ENCODE results near the gene KPRP. TPM values are rescaled to one million over a fixed set of nuclear protein-coding genes. Genes with fewer than 3 reads are reported as not detected.

The KPRP gene
- polyA plus RNA-seq, 1 experiment: not detected

GRCh38 chr1:152758636-152759035 is 811 bp downstream of the KPRP start:
- no peak overlapping the region for H3K4me3 ChIP-seq (ENCODE audit: low read depth, low read length)
- H3K27me3 ChIP-seq (ENCODE audit: control insufficient read depth, insufficient read depth, low read length): no peaks in the 10 kb centered on the region
- no peak for TF ChIP-seq CTCF (IDR thresholded peaks at IDR 0.05; ENCODE audit: insufficient read depth, low read depth, low read length)
- H3K36me3 ChIP-seq (ENCODE audit: control insufficient read depth, insufficient read depth, low read length): no peaks in the 10 kb centered on the region
- ChIA-PET POLR2A (no interaction called here), CTCF (interaction anchor here (1.2 kb wide), 1 partner anchor 8 kb away, joined by 3 read pairs; no protein-coding TSS in a partner anchor)
- DNase-seq (ENCODE audit: low read depth): no peak

- H3K36me3 ChIP-seq (ENCODE audit: control insufficient read depth, insufficient read depth, low read length): no peaks in the 10 kb centered on the region
- CTCF ChIA-PET: no interaction called here
- TF ChIP-seq CTCF (IDR thresholded peaks at IDR 0.05; ENCODE audit: insufficient read depth, low read depth, low read length): no peak
- DNase-seq (ENCODE audit: low read depth): no peak
- H3K27me3 ChIP-seq (ENCODE audit: control insufficient read depth, insufficient read depth, low read length): no peaks in the 10 kb centered on the region
- H3K4me3 ChIP-seq (ENCODE audit: low read depth, low read length): no peak overlapping the region
- POLR2A ChIA-PET: no interaction called here
Observed at GRCh38 chr1:152759453-152760173, 1.8 kb downstream of the KPRP start.

GRCh38 chr1:152760551-152761190 is 2.8 kb downstream of the KPRP start:
- ChIA-PET POLR2A (no interaction called here), CTCF (no interaction called here)
- H3K36me3 ChIP-seq (ENCODE audit: control insufficient read depth, insufficient read depth, low read length): no peaks in the 10 kb centered on the region
- no peak for TF ChIP-seq CTCF (IDR thresholded peaks at IDR 0.05; ENCODE audit: insufficient read depth, low read depth, low read length)
- H3K27me3 ChIP-seq (ENCODE audit: control insufficient read depth, insufficient read depth, low read length): no peaks in the 10 kb centered on the region
- DNase-seq (ENCODE audit: low read depth): no peak
- no peak overlapping the region for H3K4me3 ChIP-seq (ENCODE audit: low read depth, low read length)

GRCh38 chr1:152761609-152762213 is 3.9 kb downstream of the KPRP start:
- Histone ChIP-seq H3K27me3 (ENCODE audit: control insufficient read depth, insufficient read depth, low read length) (no peaks in the 10 kb centered on the region), H3K36me3 (ENCODE audit: control insufficient read depth, insufficient read depth, low read length) (no peaks in the 10 kb centered on the region), H3K4me3 (ENCODE audit: low read depth, low read length) (no peak overlapping the region)
- ChIA-PET CTCF (interaction anchor here (0.5 kb wide), 1 partner anchor 301 kb away, joined by 3 read pairs; no protein-coding TSS in a partner anchor), POLR2A (no interaction called here)
- no peak for TF ChIP-seq CTCF (IDR thresholded peaks at IDR 0.05; ENCODE audit: insufficient read depth, low read depth, low read length)
- DNase-seq (ENCODE audit: low read depth): no peak

GRCh38 chr1:152768847-152769533 is 11.2 kb downstream of the KPRP start:
- ChIA-PET CTCF (interaction anchor here (1.5 kb wide), 1 partner anchor 157 kb away, joined by 3 read pairs; no protein-coding TSS in a partner anchor), POLR2A (no interaction called here)
- Histone ChIP-seq H3K27me3 (ENCODE audit: control insufficient read depth, insufficient read depth, low read length) (no peaks in the 10 kb centered on the region), H3K36me3 (ENCODE audit: control insufficient read depth, insufficient read depth, low read length) (no peaks in the 10 kb centered on the region), H3K4me3 (ENCODE audit: low read depth, low read length) (no peak overlapping the region)
- no peak for TF ChIP-seq CTCF (IDR thresholded peaks at IDR 0.05; ENCODE audit: insufficient read depth, low read depth, low read length)
- DNase-seq (ENCODE audit: low read depth): no peak
